Smooth muscle cell of trachea (primary cell): ENCODE measurements around the gene DDX51. TPM values are rescaled to one million over a fixed set of nuclear protein-coding genes. Genes with fewer than 3 reads are reported as not detected.

Source experiments
- total RNA-seq: library from RNA; depleted of rRNA; stranded (reverse); fragments of >200 nt; gene quantifications from 2 replicates; pipeline ENCODE4 v1.2.1, GENCODE V29; 2014

Gene DDX51, protein sequence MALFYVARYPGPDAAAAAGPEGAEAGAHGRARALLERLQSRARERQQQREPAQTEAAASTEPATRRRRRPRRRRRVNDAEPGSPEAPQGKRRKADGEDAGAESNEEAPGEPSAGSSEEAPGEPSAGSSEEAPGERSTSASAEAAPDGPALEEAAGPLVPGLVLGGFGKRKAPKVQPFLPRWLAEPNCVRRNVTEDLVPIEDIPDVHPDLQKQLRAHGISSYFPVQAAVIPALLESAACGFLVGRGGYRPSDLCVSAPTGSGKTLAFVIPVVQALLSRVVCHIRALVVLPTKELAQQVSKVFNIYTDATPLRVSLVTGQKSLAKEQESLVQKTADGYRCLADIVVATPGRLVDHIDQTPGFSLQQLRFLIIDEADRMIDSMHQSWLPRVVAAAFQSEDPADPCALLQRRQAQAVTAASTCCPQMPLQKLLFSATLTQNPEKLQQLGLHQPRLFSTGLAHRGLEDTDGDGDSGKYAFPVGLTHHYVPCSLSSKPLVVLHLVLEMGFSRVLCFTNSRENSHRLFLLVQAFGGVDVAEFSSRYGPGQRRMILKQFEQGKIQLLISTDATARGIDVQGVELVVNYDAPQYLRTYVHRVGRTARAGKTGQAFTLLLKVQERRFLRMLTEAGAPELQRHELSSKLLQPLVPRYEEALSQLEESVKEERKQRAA
- total RNA-seq = 7.1 and 7.3 TPM in 2 replicates

DNA sequence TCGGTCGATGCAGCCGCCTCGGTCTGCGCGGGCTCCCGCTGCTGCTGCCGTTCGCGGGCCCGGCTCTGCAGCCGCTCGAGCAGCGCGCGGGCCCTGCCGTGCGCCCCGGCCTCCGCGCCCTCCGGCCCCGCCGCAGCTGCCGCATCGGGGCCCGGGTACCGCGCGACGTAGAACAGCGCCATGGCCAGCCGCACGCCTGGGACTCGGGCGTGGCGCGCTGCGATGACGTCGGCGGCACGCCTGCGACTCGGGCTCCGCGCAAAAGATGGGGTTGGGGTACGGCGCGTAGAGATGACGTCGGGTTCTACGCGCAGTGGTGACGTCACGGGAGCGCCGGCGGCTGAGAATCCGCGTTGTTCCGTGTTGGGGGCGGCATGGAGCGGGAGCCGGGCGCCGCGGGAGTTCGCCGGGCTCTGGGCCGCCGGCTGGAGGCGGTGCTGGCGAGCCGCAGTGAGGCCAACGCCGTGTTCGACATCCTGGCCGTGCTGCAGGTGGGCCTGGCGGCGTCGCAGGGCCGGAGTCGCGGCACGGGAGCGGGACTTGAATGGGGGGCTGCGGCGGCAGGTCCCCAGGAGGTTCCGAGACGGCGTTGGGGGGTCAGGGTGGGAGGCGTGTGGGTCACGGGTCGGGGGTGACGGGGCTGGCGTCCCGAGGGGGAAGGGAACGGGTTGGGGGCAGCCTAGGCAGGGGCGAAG, at the start of gene DDX51, which contains the start of gene NOC4L:
TSS of gene DDX51 (minus strand) at position 205 of the 695 bp plus-strand sequence. CDS start at position 182, 23 bp downstream.
TSS of gene NOC4L (plus strand) at position 343 of the 695 bp plus-strand sequence. CDS start at position 375, 32 bp downstream.

Other genes with a start within 250 kb of the DDX51 start
- 17.3 and 17.5 TPM in 2 replicates for gene ULK1, start 249.7 kb downstream of the DDX51 start, total RNA-seq
- gene PUS1, start 215.0 kb downstream of the DDX51 start, total RNA-seq = 6.1 and 12.4 TPM in 2 replicates
- 12.1 and 19.2 TPM in 2 replicates for gene EP400, start 194.4 kb downstream of the DDX51 start, total RNA-seq
- gene NOC4L, start 138 bp upstream of the DDX51 start, total RNA-seq = 11.1 and 11.8 TPM in 2 replicates
- 0.17 and 0.29 TPM in 2 replicates for gene GALNT9, start 185.3 kb upstream of the DDX51 start, total RNA-seq